Vagina (tissue), 2 donors: ENCODE results near the gene MTM1. TPM values are rescaled to one million over a fixed set of nuclear protein-coding genes. Genes with fewer than 3 reads are reported as not detected.

Experiments
- DNase-seq, 2 donors: peaks; one replicate each; pipeline ENCODE4 v3.0.0-alpha.2; 2017; ENCODE audit errors: extremely low spot score in 2 of 2
- H3K27ac ChIP-seq: fragments of 200-600 bp; sonication (generic); one replicate; pipeline ENCODE4 v1.5.1; 2019
- H3K27me3 ChIP-seq: fragments of 200-600 bp; sonication (generic); one replicate; pipeline ENCODE4 v1.5.1; 2019
- H3K36me3 ChIP-seq, 2 donors: fragments of 200-600 bp; sonication (generic); one replicate each; pipeline ENCODE4 v1.5.1; 2017 to 2019
- H3K4me1 ChIP-seq: fragments of 200-600 bp; sonication (generic); one replicate; pipeline ENCODE4 v1.5.1; 2019
- H3K4me3 ChIP-seq, 2 donors: fragments of 200-600 bp; sonication (generic); 1 replicate in 1 of 2; 2 replicates in 1 of 2; pipeline ENCODE4 v1.5.1; 2016 to 2019
- H3K9me3 ChIP-seq: fragments of 200-600 bp; sonication (generic); one replicate; pipeline ENCODE4 v1.5.1; 2019
- CTCF ChIP-seq, 3 experiments: fragments of 450-650 bp in 2 of 3; fragments of 200-600 bp in 1 of 3; sonication (generic) in 1 of 3; IDR thresholded peaks; one replicate each; pipeline ENCODE4 v1.5.1; 2017 to 2019; ENCODE audit warnings: antibody characterized with exemption in 3 of 3, mild to moderate bottlenecking in 2 of 3, moderate library complexity in 2 of 3
- POLR2A ChIP-seq, 2 donors: fragments of 450-650 bp; IDR thresholded peaks; one replicate each; pipeline ENCODE4 v1.6.1; 2017; ENCODE audit warnings: antibody characterized with exemption in 2 of 2, mild to moderate bottlenecking in 2 of 2, moderate library complexity in 2 of 2
- POLR2AphosphoS5 ChIP-seq, 2 donors: sonication (generic); formaldehyde crosslinking; IDR thresholded peaks; one replicate each; pipeline ENCODE4 v1.9.0; 2017; ENCODE audit warnings: antibody characterized with exemption in 2 of 2, mild to moderate bottlenecking in 2 of 2, low read depth in 1 of 2; ENCODE audit not compliant: insufficient read depth in 1 of 2
- intact Hi-C: fragments of 100-400 bp; cut with DNase I; formaldehyde crosslinking; loops from one replicate; pipeline ENCODE4 v1.15.1; 2023
- total RNA-seq: library from RNA; depleted of rRNA; stranded (reverse); fragments of >200 nt; gene quantifications from one replicate; pipeline ENCODE4 v1.2.3, GENCODE V29; 2016

MTM1 gene
- total RNA-seq, 1 donor from 2014 or later, result 13.3 TPM

- intact Hi-C loops, result no loop called here
- Histone ChIP-seq H3K27me3 (no peaks in the 10 kb centered on the region), H3K27ac (peak overlapping the region; percentile 80), H3K4me1 (peaks cover 10% of the 10 kb centered on the region), H3K36me3 (no peaks in the 10 kb centered on the region), H3K4me3 (peak overlapping the region; percentile 44 to 45), H3K9me3 (no peaks in the 10 kb centered on the region)
- no peak for DNase-seq
- TF ChIP-seq CTCF (IDR thresholded peaks at IDR 0.05), result no peak
- no peak for TF ChIP-seq POLR2AphosphoS5 (IDR thresholded peaks at IDR 0.05; ENCODE audit: insufficient read depth in 1 of 2, low read depth in 1 of 2)
- TF ChIP-seq POLR2A (IDR thresholded peaks at IDR 0.05), result no peak
Observed at GRCh38 chrX:150548251-150548650, 20.2 kb upstream of the MTM1 start.

GRCh38 chrX:150548684-150549083 is 19.7 kb upstream of the MTM1 start:
- no peak for TF ChIP-seq POLR2AphosphoS5 (IDR thresholded peaks at IDR 0.05; ENCODE audit: insufficient read depth in 1 of 2, low read depth in 1 of 2)
- no peak for TF ChIP-seq CTCF (IDR thresholded peaks at IDR 0.05)
- no peak for TF ChIP-seq POLR2A (IDR thresholded peaks at IDR 0.05)
- intact Hi-C loops, result no loop called here
- Histone ChIP-seq H3K27ac (no peak overlapping the region), H3K4me1 (peaks cover 10% of the 10 kb centered on the region), H3K36me3 (no peaks in the 10 kb centered on the region), H3K4me3 (no peak overlapping the region), H3K9me3 (no peaks in the 10 kb centered on the region), H3K27me3 (no peaks in the 10 kb centered on the region)
- no peak for DNase-seq

GRCh38 chrX:150551963-150552362 is 16.5 kb upstream of the MTM1 start:
- H3K4me1 ChIP-seq, result peaks cover 6% of the 10 kb centered on the region
- no peaks in the 10 kb centered on the region for H3K36me3 ChIP-seq
- TF ChIP-seq CTCF (IDR thresholded peaks at IDR 0.05) (no peak), POLR2AphosphoS5 (IDR thresholded peaks at IDR 0.05; ENCODE audit: insufficient read depth in 1 of 2, low read depth in 1 of 2) (no peak), POLR2A (IDR thresholded peaks at IDR 0.05) (no peak)
- intact Hi-C loops, result no loop called here
- DNase-seq, result no peak
- no peaks in the 10 kb centered on the region for H3K27me3 ChIP-seq
- no peaks in the 10 kb centered on the region for H3K9me3 ChIP-seq
- no peak overlapping the region for H3K4me3 ChIP-seq
- H3K27ac ChIP-seq, result no peak overlapping the region

- Histone ChIP-seq H3K36me3 (no peaks in the 10 kb centered on the region), H3K4me1 (no peaks in the 10 kb centered on the region), H3K4me3 (no peak overlapping the region), H3K27ac (no peak overlapping the region), H3K27me3 (no peaks in the 10 kb centered on the region), H3K9me3 (no peaks in the 10 kb centered on the region)
- TF ChIP-seq POLR2AphosphoS5 (IDR thresholded peaks at IDR 0.05; ENCODE audit: insufficient read depth in 1 of 2, low read depth in 1 of 2) (no peak), CTCF (IDR thresholded peaks at IDR 0.05) (no peak), POLR2A (IDR thresholded peaks at IDR 0.05) (no peak)
- no peak for DNase-seq
- intact Hi-C loops, result no loop called here
Observed at GRCh38 chrX:150558424-150558823, 10.0 kb upstream of the MTM1 start.

DNA sequence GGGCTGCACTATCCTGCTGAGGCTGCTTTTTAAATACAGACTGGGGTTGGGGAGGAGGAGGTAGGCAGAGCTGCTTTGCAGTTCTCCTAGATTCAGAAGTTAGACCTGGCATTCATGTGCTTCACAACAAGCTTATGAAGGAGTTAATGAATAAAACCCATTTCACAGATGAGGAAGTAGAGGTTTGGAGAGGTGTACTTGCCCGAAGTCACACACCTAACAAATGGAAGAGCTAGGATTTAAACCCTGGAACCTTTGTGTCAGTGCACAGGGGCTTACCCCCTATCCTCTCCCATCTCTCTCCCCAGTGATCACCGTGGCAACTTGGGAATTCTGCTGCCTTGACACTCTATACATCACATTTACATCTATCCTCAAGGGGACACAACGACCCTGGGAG is 3.6 kb upstream of the MTM1 start:
- Histone ChIP-seq H3K27ac (no peak overlapping the region), H3K9me3 (no peaks in the 10 kb centered on the region), H3K27me3 (no peaks in the 10 kb centered on the region), H3K4me3 (no peak overlapping the region), H3K4me1 (peaks cover 6% of the 10 kb centered on the region), H3K36me3 (no peaks in the 10 kb centered on the region)
- no peak for TF ChIP-seq CTCF (IDR thresholded peaks at IDR 0.05)
- TF ChIP-seq POLR2A (IDR thresholded peaks at IDR 0.05), result no peak
- no peak for TF ChIP-seq POLR2AphosphoS5 (IDR thresholded peaks at IDR 0.05; ENCODE audit: insufficient read depth in 1 of 2, low read depth in 1 of 2)
- intact Hi-C loops, result no loop called here
- DNase-seq, result no peak
